Activated CD8-positive, alpha-beta memory T cell treated with anti-CD3 and anti-CD28 coated beads, Interleukin-2, amount 50 U/mL, for 48 hours (primary cell): ENCODE results near the gene TTC34.
A peak's percentile ranks its signal among the peaks of the same experiment; 100 is the strongest.

Experiments used
- DNase-seq: peaks from one replicate; pipeline ENCODE4 v3.0.0-alpha.2; 2020

The TTC34 gene

DNA sequence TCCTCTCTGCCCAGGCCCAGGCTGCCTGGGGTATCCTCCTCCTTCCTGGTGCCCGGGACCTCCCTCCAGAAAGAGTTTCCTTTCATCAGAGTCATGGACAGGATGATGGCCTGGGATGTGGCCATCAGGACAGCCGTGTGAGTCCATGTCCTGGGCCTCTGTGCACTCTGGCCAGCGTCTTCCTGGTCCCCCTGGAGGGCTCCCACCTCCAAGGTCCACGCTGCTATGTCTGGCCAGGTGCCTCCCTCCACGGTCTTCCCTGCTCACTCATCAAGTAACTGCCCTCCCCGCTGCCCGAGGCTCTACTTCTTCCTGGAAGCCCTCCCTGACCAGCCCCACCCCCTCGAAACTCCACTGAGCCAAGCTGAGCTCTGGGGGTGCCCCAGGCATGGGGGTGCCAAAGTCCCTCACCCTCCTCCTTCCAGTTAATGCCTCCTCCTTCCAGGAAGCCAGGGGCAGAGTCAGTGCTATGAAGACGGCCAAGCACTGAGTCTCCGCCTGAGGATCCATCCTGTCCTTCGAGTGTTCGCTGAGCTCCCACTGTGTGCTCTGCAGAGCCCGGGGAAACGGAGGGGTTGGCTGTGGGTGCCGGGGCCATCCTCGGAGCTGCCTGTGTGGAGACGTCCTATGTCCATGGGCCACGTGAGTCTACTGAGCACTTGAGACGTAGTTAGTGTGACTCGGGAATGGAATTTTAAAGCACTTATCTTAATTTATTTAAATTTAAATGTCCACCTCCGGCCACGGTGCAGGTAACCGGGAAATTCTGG lies 28.5 kb upstream of the TTC34 start:
- DNase-seq: no peak

DNA sequence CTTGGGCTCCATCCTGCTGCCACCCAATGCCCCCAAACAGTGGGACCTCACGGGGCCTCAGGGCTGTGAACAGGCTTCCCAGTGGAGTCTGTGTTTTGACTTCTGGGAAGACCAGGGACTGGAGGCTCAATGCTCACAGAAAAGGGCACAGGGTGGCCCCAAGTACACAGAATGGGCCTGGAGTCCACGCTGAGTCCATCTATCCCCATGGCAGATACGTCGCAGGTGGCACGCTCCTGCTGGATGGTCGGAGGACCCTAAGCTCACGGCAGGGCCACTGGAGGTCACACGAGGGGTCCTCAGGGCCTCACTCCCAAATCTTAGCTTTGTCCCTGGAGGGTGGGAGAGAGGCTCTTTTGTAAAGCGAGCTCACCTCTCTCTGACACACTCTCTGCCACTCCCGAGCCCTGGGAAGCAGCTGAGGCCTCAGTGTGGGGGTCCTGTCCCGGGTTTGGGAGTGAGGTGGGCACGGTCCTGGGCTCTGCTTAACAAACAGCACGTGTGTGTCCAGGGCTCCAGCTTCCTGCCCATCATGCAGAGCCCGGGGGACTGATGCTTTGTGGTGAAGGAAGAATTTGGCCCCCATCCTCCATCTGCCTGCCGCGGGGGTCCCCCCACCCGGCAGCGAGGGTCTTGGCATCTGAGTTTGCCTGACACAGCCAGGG lies 27.2 kb upstream of the TTC34 start:
- DNase-seq: no peak

DNA sequence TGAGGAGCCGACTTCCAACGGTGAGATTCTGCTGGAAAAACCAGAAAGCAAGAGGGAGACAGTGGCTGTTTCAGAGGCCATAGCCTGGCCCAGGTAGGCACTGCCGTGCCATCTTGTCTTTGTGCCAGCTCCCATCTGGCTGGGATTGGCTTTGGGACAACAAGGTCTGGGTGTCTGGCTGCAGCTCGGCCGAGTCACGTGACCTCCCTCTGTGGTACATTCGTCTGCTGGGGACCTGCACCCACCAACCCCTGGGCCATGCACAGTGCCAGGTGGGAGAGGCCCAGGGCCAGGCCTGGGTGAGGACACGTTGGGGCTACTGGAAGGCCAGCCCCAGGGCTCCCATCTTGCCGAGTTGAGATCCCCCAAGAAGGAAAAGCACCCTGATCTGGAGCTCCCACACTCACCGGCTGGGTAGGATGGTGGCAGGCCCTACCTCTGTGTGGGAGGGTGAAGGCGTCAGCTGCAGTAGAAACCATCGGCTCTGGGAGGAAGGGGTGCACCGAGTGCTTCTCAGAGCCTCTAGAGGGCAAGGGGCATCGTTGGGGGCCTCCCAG lies 25.3 kb upstream of the TTC34 start:
- DNase-seq: no peak

DNA sequence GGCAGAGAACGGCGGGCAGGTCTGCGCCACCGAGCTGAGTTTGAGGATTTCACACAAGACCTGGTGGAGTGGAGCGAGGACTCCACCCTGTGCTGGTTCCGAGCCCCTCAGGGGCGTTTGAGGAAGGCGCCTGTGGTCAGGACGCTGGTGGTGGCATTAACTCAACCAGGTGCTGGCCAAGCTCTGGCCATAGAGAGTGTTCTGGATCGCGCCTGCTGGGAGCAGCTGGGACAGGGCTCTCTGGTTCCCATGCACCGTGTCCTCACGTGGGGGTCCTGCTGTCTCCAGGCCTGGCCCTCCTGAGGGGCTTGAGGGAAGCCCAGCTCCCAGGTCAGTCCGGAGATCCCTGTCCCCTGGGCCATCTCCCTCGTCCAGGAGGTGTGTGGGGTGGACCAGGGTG lies 24.8 kb upstream of the TTC34 start:
- DNase-seq: no peak

DNA sequence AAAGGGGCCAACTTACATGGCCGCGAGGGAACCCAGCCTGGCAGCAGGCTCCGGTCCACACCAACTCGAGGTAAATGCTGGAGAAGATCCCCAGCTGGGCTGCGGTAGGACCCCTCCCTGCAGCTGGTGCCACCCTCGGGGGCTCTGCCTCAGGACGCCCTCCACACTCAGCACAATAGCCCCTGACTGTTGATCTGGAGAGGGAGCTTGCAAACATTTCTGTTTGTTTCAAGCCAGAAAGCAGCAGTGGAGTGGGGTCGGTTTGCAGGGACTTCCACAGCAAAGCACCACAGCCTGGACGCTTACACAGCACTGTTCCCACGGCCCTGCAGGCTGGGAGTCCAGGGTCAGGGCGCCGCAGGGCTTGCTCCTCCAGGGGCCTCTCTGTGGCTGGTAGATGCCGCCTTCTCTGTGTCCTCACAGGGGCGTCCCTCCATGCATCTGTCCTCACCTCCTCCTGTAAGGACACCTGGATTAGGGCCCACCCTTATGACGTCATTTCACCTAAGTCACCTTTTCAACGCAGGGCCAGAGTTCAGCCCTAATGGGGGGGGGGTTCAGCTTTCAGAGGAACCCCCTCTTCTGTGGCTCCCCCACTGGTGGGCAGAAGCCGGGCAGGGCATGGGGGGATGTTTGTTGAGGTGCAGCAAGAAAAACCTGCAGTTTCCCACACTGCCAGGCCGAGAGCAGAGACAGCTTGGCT lies 24.1 kb upstream of the TTC34 start:
- DNase-seq: no peak

DNA sequence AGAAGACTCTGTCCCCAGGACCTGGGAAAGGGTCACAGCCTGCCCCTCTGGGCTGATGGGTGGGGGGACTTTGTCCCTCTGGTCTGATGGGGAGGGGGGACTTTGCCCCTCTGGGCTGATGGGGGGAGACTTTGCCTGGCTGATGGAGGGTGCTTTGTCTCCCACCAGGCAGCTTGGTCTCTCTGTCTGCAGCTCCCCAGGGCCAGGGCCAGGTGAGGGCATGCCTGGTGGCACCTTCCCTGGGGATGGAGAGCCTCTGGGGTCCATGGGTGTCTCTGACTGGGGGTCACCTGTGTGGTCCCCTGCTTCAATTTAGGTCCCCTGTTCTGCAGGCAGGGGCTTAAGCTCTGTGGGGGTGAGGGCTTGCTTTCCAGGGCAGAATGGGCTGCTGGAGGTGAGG lies 23.5 kb upstream of the TTC34 start:
- DNase-seq: no peak

DNA sequence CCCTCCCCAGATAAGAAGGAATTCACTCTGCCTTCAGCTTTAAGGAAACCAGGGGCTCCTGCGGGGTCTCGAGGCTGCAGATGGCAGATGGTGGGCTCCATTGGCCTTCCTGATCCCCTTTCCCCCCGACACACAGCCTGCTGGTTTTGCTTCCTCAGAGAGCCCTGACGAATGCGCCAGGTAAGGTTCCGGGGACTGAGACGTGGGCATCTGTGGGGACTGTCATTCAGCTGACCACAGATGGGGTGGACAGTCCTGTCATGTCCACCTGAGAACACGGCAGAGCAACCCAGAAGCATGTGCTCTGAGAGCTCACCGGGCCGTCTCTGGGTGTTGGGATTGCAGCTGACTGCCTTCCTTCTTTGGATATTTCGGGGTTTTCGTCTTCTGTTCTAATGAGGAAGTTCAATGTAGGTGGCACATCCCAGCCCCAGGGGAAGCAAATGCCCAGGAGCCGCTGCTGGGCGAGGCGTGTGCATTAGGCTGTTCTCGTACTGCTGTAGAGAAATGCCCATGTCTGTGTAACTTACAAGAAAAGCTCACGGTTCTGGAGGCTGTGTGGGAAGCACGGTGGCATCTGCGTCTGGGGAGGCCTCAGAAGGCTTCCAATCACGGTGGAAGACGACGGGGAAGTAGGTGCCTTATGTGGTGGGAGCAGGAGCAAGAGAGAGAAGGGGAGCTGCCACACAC lies 22.6 kb upstream of the TTC34 start:
- no peak for DNase-seq

DNA sequence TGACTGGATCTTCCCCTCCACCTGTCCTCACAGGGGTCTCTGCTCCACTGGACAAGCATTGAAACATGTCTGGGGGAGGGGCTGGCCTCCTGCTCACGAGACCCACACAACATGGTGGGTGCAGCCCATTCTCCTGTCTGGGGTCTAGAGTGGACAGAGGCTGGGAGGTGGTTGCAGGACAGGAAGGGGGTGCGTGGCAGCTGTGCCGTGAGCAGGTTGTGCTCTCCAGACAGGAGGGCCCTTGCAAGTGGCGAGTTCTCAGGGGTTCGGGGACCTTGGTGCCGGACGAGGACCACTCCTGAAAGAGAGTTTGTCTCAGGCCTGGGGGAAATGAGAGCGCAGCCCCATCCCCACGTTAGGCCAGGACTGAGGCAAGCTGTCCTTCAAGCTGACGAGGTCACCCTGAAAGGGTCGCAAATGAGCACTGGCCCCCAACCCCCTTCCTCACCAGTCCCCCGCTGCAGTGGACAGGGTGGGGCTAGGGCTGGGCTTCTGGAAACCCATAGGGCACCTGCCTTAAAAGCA lies 21.2 kb upstream of the TTC34 start:
- DNase-seq: no peak

DNA sequence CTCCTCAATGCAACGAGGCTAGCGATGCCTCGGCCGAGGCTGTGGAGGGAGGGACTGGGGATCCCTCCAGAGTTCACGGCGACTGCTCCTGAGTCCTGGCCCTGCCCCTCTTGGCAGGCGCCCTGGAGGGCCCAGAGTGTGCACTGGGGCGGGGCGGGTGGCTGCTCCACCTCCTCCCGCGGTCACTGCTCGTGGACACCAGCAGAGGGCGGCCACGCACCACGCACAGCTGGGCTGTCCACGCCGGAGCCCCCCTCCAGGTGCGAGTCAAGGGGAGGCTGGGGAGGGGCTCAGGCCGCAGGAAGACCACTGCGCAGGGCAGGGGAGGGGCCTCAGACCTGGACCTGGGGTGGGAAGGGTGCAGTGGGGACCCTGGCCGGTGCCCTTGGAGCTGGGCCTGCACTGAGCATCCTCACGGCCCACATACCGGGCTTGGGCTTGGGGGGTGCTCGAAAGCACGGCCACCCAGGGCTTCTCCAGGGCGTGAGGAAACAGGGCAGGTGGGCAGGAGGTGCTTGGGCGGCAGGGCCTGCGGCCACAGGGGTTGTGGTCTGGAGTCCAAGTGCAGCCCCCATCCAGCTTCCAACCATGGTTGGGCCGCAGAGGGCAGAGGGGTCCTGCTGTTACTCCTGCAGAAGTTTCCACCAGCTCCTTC lies 20.6 kb upstream of the TTC34 start:
- DNase-seq: peak; percentile 76

DNA sequence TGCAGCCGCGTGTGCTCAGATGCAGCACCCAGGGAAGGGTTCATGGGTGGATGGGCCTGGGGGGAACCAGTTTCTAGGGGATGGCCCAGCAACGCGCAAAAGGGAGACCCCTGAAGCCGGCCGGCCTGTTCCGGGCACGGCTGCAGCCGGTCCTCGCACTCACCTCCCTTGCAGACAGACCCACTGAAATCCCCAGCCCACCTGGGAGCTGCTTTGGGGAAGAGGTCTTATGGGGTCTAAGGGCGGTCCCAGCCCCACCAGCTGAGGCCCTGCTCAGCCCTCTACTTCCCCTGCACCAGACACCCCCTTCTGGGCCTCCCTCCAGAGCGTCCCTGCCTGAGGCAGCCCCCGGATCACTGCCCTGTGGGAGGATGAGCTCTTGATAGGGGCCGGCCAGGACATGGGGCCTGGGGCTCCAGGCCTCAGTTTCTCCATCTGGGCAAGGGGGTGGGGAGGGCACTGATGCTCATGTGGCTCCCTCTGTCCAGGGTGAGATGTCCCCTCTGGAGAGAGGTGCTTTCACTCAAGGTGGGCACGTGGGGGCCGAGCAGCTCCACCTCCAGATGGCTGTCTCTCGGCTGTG lies 20.0 kb upstream of the TTC34 start:
- no peak for DNase-seq

DNA sequence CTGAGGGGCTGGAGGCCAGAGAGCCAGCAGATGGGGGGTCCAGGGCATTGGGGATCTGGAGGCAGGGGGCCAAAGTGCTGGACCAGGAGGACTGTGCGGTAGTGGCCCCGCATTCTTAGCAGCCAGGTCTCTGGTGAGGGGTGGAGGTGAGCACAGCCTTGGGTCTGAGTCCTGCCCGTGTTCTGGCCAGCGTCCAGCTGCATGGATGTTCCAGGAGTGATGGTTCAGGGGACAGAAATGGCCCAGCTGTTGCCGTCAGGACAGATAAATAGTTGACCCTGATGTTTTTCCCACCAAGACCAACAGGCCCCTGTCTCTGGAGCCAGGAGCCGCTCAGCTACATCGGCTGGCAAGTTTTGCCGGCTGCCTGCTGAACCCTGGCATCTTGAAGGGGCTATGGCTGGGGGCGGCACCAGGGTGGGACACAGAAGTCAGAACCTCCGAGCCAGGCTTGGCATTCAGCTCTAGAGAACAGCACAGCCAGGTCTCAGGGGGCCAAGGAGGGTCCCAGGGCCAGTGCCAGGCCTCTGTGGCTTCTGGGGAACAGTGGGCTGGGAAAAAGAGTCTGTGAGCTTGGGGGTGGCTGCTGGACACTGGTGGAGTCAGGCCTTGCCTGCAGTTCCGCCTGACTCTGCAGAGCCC lies 19.4 kb upstream of the TTC34 start:
- no peak for DNase-seq

DNA sequence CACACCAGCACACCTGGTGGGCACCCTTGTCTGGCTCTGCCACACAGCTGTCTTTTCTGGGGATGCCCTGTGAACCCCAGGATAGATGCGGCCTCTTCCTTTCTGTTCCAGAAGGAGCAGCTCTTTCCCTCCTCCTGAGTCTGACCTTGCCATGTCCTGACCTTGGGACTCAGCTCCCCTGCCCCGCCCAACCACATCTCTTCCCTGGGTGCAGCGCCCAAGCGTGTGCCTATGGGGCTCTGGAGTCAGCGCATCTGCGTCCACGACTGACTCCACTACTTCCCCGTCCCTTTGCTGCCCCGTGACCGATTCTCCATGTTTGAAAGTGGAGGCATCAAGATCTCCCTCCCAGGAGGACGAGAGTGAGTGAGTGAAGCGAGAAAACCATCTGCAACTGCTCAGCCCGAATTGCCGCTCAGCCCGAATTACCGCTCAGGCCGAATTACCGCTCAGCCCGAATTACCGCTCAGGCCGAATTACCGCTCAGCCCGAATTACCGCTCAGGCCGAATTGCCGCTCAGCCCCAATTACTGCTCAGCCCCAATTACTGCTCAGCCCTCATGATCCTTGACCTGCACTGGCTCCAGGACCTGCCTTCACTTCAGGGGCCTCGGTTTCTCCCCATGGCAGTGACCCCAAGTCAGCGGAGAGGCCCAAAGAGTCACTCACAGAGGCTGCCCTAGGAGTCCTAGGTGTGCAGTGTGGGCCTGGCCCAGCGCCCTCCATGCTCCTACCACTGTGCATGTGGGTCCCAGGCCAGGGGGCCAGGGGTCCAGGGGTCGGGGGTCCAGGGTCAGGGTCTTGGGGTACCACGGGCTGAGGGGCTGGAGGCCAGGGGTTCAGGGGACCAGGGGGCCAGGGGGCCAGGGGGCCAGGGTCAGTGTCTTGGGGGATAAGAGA lies 18.6 kb upstream of the TTC34 start:
- no peak for DNase-seq

DNA sequence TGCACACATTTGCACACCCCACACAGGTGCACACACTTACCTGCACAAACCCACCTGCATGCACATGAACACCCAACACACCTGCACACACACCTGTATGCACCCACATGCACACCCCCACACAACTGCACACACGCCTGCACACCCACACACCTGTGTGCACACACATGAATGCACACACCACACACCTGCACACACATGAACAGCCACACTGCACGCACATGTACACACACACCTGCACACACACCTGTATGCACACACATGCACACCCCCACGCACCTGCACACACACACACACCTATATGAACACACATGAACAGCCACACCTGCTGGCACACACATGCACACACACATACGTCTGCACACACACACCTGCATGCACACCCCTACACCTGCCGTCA lies 17.9 kb upstream of the TTC34 start:
- DNase-seq: no peak

DNA sequence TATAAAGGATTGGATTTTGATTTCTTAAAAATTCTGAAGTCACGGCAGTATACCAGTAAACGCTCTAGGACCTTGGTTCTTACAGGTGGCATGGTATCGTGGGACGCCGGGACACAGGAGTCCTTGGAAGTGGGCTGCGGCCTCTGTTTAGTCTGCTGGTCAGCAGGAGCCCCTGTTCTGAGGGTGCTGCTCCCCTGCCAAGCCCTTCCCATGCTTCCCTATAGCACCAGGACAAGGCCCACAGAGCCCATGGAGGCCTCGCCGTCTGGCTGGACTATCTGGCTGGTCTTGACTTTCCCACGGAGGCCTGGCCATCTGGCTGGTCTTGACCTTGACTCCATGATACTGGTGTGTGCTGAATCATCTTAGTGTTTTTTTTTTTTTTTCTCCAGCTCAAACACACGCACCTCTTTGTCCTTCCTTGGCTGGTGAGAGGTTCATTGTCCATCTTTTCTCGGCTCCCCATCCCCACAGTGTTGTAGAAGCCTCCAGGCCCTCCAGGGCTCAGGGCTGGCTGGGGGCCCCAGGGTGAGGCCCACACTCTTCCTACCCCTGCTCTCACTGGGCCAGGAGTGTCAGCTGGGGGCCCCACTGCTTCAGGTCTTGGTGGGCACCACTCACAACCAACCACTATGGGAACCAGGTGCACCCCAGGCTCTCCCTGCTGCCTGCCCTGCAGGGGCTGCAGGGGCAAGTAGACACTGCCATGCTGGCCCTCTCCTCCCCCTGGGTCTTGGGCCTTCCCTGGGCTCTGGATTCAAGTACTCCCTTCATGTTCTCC lies 16.5 kb upstream of the TTC34 start:
- no peak for DNase-seq

DNA sequence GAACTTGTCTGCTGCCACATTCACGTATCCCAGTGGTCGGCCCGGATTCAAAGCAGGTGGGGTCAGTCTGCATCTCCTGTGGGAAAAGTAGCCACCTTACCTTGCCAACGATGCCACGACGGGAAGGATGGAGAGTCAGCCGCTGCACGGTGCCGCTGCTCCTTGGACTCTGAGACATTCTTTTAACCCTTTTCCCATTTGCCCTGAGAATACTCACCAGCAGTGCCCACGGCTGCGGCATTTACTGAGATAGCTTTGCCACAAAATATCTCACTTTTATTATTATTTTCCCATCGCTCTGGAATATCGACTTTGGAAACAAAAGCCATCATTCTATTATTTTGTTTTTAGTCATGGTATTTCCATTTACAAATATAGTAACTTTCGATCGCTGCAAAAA lies 15.3 kb upstream of the TTC34 start:
- no peak for DNase-seq

DNA sequence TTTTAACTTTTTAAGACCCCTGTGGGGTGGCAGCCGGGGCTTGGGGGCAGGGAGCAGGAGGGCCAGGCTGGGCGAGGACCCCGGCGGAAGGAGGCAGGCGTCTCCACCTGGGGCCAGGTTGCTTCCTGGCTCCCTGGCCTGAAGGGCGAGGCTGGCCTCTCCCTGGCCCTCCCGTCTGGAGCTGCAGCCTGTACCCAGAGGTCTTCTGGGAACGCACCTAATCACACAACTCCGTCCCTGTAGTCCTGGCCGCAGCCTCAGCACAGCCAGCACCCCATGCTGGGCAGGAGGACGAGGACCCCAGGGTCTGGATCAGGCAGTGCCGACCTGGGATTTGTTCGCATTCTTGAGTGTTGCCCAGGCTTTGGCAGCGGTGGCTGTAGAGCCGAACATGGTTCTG lies 14.1 kb upstream of the TTC34 start:
- no peak for DNase-seq

DNA sequence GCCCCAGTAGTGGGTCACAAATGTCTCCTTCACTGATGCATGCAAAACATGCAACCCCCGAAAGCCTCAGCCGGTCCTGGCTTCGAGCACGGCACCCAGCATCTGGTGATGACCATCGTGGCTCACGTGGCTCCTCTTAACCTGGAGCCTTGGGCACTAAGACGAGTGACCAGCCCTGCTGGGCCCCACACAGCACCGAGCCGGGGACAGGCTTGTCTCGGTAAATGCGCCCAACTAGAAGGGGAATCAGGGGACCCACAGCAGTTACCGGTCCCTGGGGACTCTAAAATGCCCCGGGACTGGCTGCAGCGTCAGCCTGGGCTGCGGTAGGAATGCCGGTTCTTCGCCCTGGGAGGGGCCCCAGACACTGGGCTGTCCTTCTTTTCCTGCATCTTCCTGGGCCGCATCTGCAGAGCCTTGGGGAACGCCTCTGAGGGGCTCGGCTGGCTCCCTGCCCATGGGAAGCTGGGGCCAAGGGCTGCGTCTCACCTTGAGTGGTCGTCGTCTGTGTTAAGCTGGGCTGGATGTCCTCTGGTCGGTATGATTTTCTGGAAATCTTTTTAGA lies 13.1 kb upstream of the TTC34 start:
- DNase-seq: no peak

DNA sequence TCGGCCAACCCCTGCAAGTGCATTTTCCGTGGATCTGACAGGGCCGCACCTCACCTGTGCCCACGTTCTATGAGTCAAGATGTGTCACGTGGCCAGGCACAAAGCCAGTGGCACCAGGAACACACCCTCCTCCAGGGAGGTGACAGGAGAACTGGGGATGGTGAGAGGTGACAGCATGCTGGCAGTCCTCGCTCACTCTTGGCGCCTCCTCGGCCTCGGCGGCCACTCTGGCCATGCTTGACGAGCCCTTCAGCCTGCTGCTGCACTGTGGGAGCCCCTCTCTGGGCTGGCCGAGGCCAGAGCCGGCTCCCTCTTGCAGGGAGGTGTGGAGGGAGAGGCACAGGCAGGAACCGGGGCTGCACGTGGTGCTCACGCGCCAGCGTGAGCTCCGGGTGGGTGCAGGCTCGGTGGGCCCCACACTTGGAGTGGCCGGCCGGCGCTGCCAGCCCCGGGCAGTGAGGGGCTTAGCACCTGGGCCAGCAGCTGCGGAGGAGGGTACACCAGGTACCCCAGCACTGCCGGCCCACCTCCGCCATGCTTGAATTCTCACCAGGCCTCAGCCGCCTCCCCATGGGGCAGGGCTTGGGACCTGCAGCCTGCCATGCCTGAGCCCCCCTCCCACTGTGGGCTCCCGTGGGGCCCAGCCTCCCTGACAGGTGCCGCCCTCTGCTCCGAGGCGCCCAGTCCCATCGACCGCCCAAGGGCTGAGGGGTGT lies 11.6 kb upstream of the TTC34 start:
- no peak for DNase-seq

DNA sequence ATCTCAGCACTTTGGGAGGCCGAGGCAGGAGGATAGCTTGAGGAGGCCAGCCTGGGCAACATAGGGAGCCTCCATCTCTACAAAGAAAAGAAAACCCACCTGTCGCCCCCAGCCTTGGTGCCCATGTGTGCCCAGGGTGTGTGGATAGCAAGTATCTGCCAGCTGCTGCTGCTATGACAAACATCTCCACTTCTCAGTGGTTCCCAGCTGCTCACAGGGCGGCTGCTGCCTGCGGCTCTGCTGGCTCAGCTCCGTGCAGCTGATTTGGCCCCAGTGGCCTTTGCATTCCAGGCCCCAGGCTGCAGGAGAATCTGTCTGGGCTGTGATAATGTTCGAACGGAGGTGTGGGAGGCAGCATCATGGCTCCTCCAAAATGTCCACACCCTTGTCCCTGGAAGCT lies 10.6 kb upstream of the TTC34 start:
- no peak for DNase-seq
